ENCODE measurements around the gene SLC22A12.
A peak's percentile ranks its signal among the peaks of the same experiment; 100 is the strongest.
"Not testable (repeated sequence)": the region's sequence is repeated elsewhere in the genome, so short reads cannot be mapped to it uniquely, and the experiment has no call there.

SLC22A12 gene

DNA sequence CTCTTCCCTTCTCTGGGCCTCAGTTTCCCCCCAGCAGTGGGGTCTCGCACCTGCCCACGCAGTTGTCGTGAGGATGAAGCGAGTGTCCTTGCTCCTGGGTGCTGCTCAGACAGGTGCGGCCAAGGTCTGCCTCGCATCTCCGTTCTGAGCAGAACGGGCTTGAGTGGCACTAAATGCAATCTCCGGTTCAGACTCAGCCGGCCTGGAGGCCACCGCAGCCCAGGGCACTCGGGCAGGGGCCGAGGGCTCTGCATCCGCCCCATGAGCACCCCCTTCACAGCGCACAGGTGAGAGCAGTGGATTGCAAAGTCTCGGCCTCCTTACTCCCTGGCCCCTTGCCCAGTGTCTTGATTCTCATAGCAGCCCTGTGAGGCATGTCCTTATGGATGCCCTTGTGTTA, 30.1 kb upstream of the SLC22A12 start:
- Histone ChIP-seq H3K4me3 (no peak overlapping the region), H3K36me3 (no peaks in the 10 kb centered on the region), H3K9me3 (replicated peaks in 1 of 11) (no peaks in the 10 kb centered on the region), H3K4me1 (peaks cover 16 to 71% (median 59%) of the 10 kb centered on the region in 10 experiments), H3K4me2 (no peak overlapping the region), H3K27ac (no peak overlapping the region), H4K20me1 (peaks cover 0 to 4% (median 0%) of the 10 kb centered on the region in 11 experiments; a peak in 1 of 22 replicates), H3K9ac (no peak overlapping the region), H3K27me3 (no peaks in the 10 kb centered on the region)
- no peak for TF ChIP-seq Cebpa-rat (IDR thresholded peaks at IDR 0.05)

DNA sequence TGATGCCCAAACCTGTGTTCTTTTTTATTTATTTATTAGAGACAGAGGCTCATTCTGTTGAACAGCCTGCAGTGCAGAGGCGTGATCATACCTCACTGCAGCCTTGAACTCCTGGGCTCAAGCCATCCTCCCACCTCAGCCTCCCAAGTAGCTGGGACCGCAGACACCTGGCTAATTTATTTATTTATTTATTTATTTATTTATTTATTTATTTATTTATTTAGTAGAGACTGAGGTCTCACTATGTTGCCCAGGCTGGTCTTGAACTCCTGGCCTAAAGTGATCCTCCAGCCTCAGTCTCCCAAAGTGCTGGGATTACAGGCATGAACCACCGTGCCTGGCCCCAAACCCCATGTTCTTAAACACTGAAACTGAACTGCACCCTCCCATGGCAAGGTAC, 29.6 kb upstream of the SLC22A12 start:
- H3K9ac ChIP-seq; H3K4me3 ChIP-seq; H4K20me1 ChIP-seq; H3K27ac ChIP-seq; H3K27me3 ChIP-seq; H3K9me3 ChIP-seq (replicated peaks in 1 of 11); H3K36me3 ChIP-seq; H3K4me2 ChIP-seq: not testable (repeated sequence)
- peaks cover 16 to 71% (median 58%) of the 10 kb centered on the region in 10 experiments for H3K4me1 ChIP-seq

DNA sequence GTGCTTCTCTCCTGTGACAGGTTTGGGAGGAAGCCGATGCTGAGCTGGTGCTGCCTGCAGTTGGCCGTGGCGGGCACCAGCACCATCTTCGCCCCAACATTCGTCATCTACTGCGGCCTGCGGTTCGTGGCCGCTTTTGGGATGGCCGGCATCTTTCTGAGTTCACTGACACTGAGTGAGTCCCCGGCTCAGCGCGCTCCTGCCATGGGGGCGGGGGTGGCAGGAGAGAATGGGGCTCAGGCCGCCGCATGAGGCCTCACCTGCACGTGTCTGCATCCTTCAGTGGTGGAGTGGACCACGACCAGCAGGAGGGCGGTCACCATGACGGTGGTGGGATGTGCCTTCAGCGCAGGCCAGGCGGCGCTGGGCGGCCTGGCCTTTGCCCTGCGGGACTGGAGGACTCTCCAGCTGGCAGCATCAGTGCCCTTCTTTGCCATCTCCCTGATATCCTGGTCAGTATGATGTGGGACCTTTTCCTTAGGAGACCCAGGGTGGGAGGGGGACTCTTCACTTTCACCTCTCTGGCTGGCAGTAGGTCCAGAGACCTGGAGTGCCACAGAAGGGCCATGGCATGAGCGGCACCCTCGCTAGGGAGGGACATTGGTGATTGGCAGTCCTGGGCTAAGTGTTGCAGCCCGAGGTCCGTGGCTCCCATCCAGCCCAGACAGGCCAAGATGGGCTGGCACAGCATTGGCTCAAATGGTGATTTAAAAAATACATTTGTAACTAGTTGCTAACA, 28.9 kb upstream of the SLC22A12 start:
- H3K27me3 ChIP-seq = no peaks in the 10 kb centered on the region
- peaks cover 23 to 71% (median 58%) of the 10 kb centered on the region in 10 experiments for H3K4me1 ChIP-seq
- H3K9ac ChIP-seq = no peak overlapping the region
- no peaks in the 10 kb centered on the region for H3K9me3 ChIP-seq (replicated peaks in 1 of 11)
- H4K20me1 ChIP-seq = peaks cover 0 to 4% (median 0%) of the 10 kb centered on the region in 11 experiments; a peak in 1 of 22 replicates
- no peak overlapping the region for H3K27ac ChIP-seq
- no peaks in the 10 kb centered on the region for H3K36me3 ChIP-seq
- no peak overlapping the region for H3K4me2 ChIP-seq
- TF ChIP-seq Cebpa-rat (IDR thresholded peaks at IDR 0.05) = no peak
- H3K4me3 ChIP-seq = no peak overlapping the region

DNA sequence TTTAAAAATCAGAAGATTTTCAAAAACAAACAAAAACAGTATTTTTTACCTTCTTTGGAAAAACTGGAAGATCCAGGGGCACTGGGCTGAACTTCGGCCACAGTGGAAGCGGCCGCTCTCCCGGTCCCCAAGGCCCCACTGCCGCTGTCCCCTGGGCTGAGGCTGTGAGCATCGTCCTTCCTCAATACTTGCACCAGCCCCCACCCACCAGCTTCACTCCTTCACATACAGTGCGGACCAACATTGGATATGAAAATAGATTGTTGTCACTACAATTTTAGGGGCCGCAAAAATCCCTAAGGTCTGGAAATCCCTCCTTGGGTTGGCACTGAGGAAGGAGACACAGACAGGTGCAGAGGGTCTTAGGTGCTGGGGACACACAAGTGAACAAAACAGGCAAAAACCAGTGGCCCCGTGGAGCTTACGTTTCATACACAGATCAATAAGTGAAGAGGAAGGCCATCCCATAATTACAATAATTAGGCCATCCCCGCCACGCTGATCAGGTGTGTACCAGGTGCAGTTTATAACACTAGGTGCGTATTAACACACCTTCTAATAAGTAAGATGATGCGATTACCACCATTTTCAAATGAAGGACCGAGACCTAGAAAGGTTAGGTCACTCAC, 28.2 kb upstream of the SLC22A12 start:
- Histone ChIP-seq H3K9ac (no peak overlapping the region), H3K27ac (no peak overlapping the region), H3K4me1 (peaks cover 24 to 71% (median 57%) of the 10 kb centered on the region in 10 experiments), H3K36me3 (no peaks in the 10 kb centered on the region), H3K4me2 (no peak overlapping the region), H3K9me3 (replicated peaks in 1 of 11) (no peaks in the 10 kb centered on the region), H3K4me3 (no peak overlapping the region), H4K20me1 (peaks cover 0 to 4% (median 0%) of the 10 kb centered on the region in 11 experiments; a peak in 1 of 22 replicates), H3K27me3 (no peaks in the 10 kb centered on the region)
- TF ChIP-seq Cebpa-rat (IDR thresholded peaks at IDR 0.05) = no peak

DNA sequence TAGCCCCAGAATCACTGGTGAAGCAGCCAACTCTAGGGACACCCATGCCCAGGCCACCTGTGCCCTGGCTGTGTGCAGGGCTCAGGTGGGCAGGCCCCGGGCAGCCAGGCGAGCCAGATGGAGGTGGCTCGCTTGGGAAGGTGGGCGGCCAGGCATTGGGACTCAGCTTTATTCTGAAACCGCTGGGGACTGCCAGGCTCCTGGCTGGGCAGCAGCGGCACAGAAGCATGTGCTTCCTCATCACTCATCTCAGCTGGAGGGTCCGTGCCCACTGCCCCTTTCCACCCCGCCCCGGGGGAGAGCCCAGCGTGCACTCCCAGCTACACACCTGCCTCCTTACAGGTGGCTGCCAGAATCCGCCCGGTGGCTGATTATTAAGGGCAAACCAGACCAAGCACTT, 27.1 kb upstream of the SLC22A12 start:
- Histone ChIP-seq H3K9ac (no peak overlapping the region), H3K36me3 (no peaks in the 10 kb centered on the region), H3K27ac (no peak overlapping the region), H3K9me3 (replicated peaks in 1 of 11) (no peaks in the 10 kb centered on the region), H4K20me1 (no peaks in the 10 kb centered on the region; a peak in 1 of 22 replicates), H3K4me2 (peak overlapping the region in 2 of 11 experiments; percentile 72 to 94; a peak in 1 of 22 replicates), H3K4me1 (peaks cover 15 to 61% (median 46%) of the 10 kb centered on the region in 10 experiments; a peak in 19 of 20 replicates), H3K4me3 (no peak overlapping the region), H3K27me3 (no peaks in the 10 kb centered on the region)
- TF ChIP-seq Cebpa-rat (IDR thresholded peaks at IDR 0.05) = no peak

DNA sequence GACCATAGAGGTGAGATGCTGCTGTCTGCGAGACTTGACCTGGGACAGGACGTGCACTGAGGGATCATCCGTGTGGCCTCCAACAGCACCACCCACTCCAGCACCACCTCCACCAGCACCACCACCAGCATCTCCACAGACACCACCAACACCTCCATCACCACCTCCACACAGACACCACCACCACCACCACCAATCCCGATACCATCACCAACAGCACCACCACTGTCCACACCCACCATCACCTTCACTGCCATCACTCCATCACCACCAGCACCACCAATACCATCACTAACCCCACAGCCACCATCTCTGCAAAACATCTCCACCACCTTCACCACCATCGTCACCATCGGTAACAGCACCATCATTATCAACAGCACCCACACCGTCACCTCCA, 26.6 kb upstream of the SLC22A12 start:
- TF ChIP-seq Cebpa-rat (IDR thresholded peaks at IDR 0.05) = no peak
- no peaks in the 10 kb centered on the region for H3K36me3 ChIP-seq
- no peak overlapping the region for H3K9ac ChIP-seq
- no peaks in the 10 kb centered on the region for H4K20me1 ChIP-seq
- no peaks in the 10 kb centered on the region for H3K9me3 ChIP-seq (replicated peaks in 1 of 11)
- no peak overlapping the region for H3K27ac ChIP-seq
- peaks cover 15 to 56% (median 42%) of the 10 kb centered on the region in 10 experiments; a peak in 19 of 20 replicates for H3K4me1 ChIP-seq
- H3K4me3 ChIP-seq = no peak overlapping the region
- no peaks in the 10 kb centered on the region for H3K27me3 ChIP-seq
- peak overlapping the region in 7 of 11 experiments; percentile 66 to 94 (median 78); a peak in 9 of 22 replicates for H3K4me2 ChIP-seq

DNA sequence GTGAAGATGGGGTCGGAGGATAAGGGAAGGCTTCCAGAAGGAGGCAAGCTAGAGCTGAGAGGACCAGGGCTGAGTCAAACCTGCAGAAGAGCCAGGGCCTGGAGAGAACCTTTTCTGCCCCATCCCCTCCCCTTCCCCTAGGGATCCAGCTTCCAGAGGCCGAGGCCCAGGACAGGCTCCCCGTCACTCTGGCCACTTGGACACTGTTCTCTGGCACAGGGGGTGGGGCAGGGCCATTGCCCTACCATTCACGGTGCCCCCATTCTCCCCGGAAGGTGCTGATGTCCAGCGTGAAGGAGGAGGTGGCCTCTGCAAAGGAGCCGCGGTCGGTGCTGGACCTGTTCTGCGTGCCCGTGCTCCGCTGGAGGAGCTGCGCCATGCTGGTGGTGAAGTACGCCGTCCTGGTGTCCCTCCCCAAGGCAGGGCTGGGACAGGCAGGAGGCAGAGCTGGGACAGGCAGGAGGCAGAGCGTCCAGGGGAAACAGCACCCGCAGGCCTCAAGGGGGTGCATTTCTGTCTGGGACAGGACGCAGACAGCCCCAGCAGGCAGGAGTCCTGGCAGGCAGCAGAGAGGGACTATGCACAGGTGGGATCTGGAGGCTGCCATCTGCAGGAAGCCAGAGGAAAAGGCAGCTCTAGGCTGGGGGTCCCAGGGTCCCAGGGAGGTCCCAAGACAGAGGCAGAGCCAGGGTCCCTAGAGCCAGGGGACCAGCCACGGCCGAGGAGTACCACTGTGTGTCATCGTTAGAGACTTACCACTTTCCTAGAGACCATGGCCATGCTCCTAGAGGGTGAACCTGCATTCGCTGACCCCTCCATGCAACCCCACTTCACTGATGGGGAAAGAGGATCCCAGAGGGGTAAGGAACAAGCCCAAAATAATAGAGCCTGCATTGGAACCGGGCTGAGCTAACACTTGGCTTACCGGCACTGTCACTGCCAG, 25.8 kb upstream of the SLC22A12 start:
- Histone ChIP-seq H3K36me3 (no peaks in the 10 kb centered on the region), H3K27me3 (no peaks in the 10 kb centered on the region), H3K27ac (no peak overlapping the region), H3K4me3 (no peak overlapping the region), H3K9ac (peak overlapping the region in 3 of 11 experiments; percentile 8 to 61 (median 55); a peak in 4 of 22 replicates), H3K4me2 (peak overlapping the region in 10 of 11 experiments; percentile 66 to 94 (median 77); a peak in 18 of 22 replicates), H4K20me1 (no peaks in the 10 kb centered on the region), H3K4me1 (peaks cover 15 to 48% (median 34%) of the 10 kb centered on the region in 10 experiments; a peak in 19 of 20 replicates), H3K9me3 (replicated peaks in 1 of 11) (no peaks in the 10 kb centered on the region)
- no peak for TF ChIP-seq Cebpa-rat (IDR thresholded peaks at IDR 0.05)

- no peaks in the 10 kb centered on the region for H3K36me3 ChIP-seq
- H3K4me1 ChIP-seq = peaks cover 15 to 46% (median 31%) of the 10 kb centered on the region in 10 experiments; a peak in 19 of 20 replicates
- H3K4me2 ChIP-seq = peak overlapping the region; percentile 62 to 94 (median 76)
- H3K27ac ChIP-seq = peak overlapping the region in 9 of 11 experiments; percentile 16 to 57 (median 49); a peak in 13 of 22 replicates
- H3K4me3 ChIP-seq = peak overlapping the region in 3 of 10 experiments; percentile 6 to 34 (median 11); a peak in 3 of 20 replicates
- no peaks in the 10 kb centered on the region for H4K20me1 ChIP-seq
- peak overlapping the region in 9 of 11 experiments; percentile 18 to 66 (median 56); a peak in 15 of 22 replicates for H3K9ac ChIP-seq
- no peaks in the 10 kb centered on the region for H3K27me3 ChIP-seq
- H3K9me3 ChIP-seq (replicated peaks in 1 of 11) = no peaks in the 10 kb centered on the region
- TF ChIP-seq Cebpa-rat (IDR thresholded peaks at IDR 0.05) = peak in 6 of 11 experiments; percentile 51 to 89 (median 64); a peak in 10 of 22 replicates
These were observed 24.7 kb upstream of the SLC22A12 start for GRCh38 chr11:64566042-64566914.
